ENCODE data around the gene ZBTB20. TPM values are rescaled to one million over a fixed set of nuclear protein-coding genes. Genes with fewer than 3 reads are reported as not detected.

The ZBTB20 gene
- total RNA-seq, 2 experiments from 2014 or later, result 5.1 to 5.3 TPM

DNA sequence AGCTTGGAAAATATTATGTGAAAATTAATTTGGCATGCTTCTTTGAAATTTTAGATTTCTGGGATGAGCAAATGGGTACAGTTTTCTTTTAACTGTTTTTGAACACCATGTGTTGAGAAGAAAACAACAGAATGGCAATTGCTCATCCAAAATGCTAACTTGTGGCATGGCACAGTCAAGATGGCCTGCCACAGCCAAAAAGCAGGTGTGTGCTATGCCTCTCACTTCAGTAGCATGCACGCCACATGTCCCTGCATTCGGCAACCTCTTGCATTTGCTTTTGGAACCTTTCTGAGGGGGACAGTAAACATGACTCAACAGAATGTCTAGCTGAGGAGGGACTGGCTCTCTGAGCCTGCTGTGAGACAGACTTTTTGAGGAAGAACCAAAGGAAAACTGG is 714.8 kb downstream of the ZBTB20 start:
- intact Hi-C loops (cut with micrococcal nuclease), result no loop called here
- Mint-ChIP-seq H3K27ac (no peak overlapping the region), H3K4me1 (ENCODE audit: low read depth) (no peaks in the 10 kb centered on the region), H3K4me3 (no peak overlapping the region), H3K9me3 (no peaks in the 10 kb centered on the region), H3K27me3 (no peaks in the 10 kb centered on the region), H3K36me3 (ENCODE audit: low read depth) (no peaks in the 10 kb centered on the region)
- ATAC-seq, result no peak
- CTCF ChIA-PET, result interaction anchor here (1.5 to 3.6 kb wide), 2 partner anchors 14 to 16 kb away, joined by 3 to 21 read pairs; no protein-coding TSS in a partner anchor
- DNase-seq, result no peak
- no peak for TF ChIP-seq CTCF (IDR thresholded peaks at IDR 0.05)
- POLR2A ChIA-PET, result interaction anchor here (0.5 to 0.7 kb wide), 2 partner anchors 9 to 289 kb away, joined by 3 read pairs; no protein-coding TSS in a partner anchor

DNA sequence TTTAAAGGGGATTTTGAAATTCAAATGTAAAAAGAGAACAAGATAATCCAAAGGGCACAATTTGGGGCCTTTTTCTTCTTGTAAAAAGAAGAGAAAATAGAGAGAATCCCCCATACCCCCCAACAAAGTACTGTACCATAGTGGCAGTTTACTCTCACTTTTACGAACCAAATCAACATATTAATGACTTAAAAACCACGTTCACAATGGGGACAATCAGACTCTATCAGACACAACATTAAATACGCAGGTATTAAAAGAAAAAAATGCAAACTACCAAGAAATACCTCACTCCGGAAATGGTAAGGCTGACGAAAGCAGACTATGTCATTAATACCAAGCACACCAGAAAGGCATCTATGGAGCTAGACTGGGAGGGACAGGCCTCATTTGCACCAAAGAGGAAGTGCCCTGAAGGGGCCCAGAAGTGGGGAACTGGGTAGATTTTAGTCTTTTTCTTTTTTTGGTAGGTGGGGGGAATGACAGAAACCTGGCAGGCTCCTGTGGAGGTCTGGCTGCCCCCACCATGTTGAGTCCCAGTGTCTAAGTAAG is 719.0 kb downstream of the ZBTB20 start:
- intact Hi-C loops (cut with micrococcal nuclease), result no loop called here
- no peaks in the 10 kb centered on the region for H3K27me3 Mint-ChIP-seq
- H3K4me1 Mint-ChIP-seq (ENCODE audit: low read depth), result no peaks in the 10 kb centered on the region
- H3K9me3 Mint-ChIP-seq, result no peaks in the 10 kb centered on the region
- no peak overlapping the region for H3K27ac Mint-ChIP-seq
- ATAC-seq (no peak), DNase-seq (no peak)
- ChIA-PET CTCF (interaction anchor here (1.5 kb wide), 1 partner anchor 9 kb away, joined by 3 read pairs; no protein-coding TSS in a partner anchor), POLR2A (no interaction called here)
- no peak overlapping the region for H3K4me3 Mint-ChIP-seq
- H3K36me3 Mint-ChIP-seq (ENCODE audit: low read depth), result no peaks in the 10 kb centered on the region
- TF ChIP-seq CTCF (IDR thresholded peaks at IDR 0.05), result no peak

DNA sequence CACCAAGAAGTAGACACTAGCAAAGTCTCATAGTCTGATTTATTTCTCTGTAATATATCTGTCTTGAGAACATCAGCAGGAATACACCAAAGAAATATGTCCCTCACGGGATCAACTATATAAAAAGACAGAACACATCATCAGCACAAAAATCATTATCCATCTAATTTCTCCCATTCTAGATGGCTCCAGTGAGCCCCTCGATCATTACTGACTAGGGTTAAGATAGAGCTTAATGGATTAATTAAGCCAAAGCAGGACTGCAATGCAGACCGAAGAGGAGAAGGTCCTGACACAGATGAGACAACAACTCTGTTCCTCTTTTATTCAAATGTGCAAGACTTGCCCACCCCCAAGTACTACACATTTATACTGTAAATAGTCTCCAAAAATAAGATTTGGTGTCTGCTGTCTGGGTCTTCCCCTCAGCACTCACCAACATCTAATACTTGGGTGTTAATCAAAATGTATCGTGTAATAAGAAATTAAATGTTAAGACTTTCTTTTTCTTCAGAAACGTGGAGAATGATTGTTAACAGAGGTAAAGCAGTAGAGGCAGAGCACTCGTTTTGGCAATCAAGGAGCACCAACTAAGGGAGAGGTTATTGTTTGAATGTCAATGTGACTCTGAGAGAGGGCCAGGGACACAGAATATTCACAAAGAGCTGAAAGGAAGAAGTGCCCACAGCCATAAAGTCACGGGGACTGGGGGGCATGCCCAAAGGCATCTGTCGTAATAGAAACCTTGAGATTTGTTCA is 719.6 kb downstream of the ZBTB20 start:
- H3K9me3 Mint-ChIP-seq, result no peaks in the 10 kb centered on the region
- DNase-seq (no peak), ATAC-seq (no peak)
- intact Hi-C loops (cut with micrococcal nuclease), result no loop called here
- no peak for TF ChIP-seq CTCF (IDR thresholded peaks at IDR 0.05)
- H3K27ac Mint-ChIP-seq, result no peak overlapping the region
- CTCF ChIA-PET, result interaction anchor here (1.5 kb wide), 1 partner anchor 9 kb away, joined by 3 read pairs; no protein-coding TSS in a partner anchor
- H3K4me1 Mint-ChIP-seq (ENCODE audit: low read depth), result no peaks in the 10 kb centered on the region
- no peaks in the 10 kb centered on the region for H3K27me3 Mint-ChIP-seq
- H3K4me3 Mint-ChIP-seq, result no peak overlapping the region
- H3K36me3 Mint-ChIP-seq (ENCODE audit: low read depth), result no peaks in the 10 kb centered on the region
- POLR2A ChIA-PET, result no interaction called here

GRCh38 chr3:114424337-114424736 is 722.8 kb downstream of the ZBTB20 start:
- H3K36me3 Mint-ChIP-seq (ENCODE audit: low read depth), result no peaks in the 10 kb centered on the region
- H3K9me3 Mint-ChIP-seq, result no peaks in the 10 kb centered on the region
- no peaks in the 10 kb centered on the region for H3K27me3 Mint-ChIP-seq
- ChIA-PET CTCF (interaction anchor here (1.0 kb wide), 1 partner anchor 40 kb away, joined by 6 read pairs; no protein-coding TSS in a partner anchor), POLR2A (no interaction called here)
- H3K27ac Mint-ChIP-seq, result no peak overlapping the region
- intact Hi-C loops (cut with micrococcal nuclease), result no loop called here
- H3K4me1 Mint-ChIP-seq (ENCODE audit: low read depth), result no peaks in the 10 kb centered on the region
- DNase-seq (no peak), ATAC-seq (no peak)
- H3K4me3 Mint-ChIP-seq, result no peak overlapping the region
- no peak for TF ChIP-seq CTCF (IDR thresholded peaks at IDR 0.05)

GRCh38 chr3:114421204-114421603 is 725.9 kb downstream of the ZBTB20 start:
- ATAC-seq (no peak), DNase-seq (no peak)
- H3K27ac Mint-ChIP-seq, result no peak overlapping the region
- H3K27me3 Mint-ChIP-seq, result no peaks in the 10 kb centered on the region
- H3K4me1 Mint-ChIP-seq (ENCODE audit: low read depth), result peaks cover 29% of the 10 kb centered on the region
- no peak overlapping the region for H3K4me3 Mint-ChIP-seq
- no peak for TF ChIP-seq CTCF (IDR thresholded peaks at IDR 0.05)
- no peaks in the 10 kb centered on the region for H3K36me3 Mint-ChIP-seq (ENCODE audit: low read depth)
- ChIA-PET CTCF (interaction anchor here (1.2 to 11.0 kb wide), 6 partner anchors 26 to 271 kb away, joined by 4 to 175 read pairs (median 10); no protein-coding TSS in a partner anchor), POLR2A (no interaction called here)
- no peaks in the 10 kb centered on the region for H3K9me3 Mint-ChIP-seq
- intact Hi-C loops (cut with micrococcal nuclease), result loop anchor here (2.0 kb wide), 1 partner anchor 268 kb away; no protein-coding TSS in a partner anchor

Measured in activated CD8-positive, alpha-beta T cell treated with anti-CD3 and anti-CD28 coated beads for 36 hours (primary cell).